Endothelial cell of umbilical vein (primary cell): Measurements from ENCODE around the gene GLI3. TPM values are rescaled to one million over a fixed set of nuclear protein-coding genes. Genes with fewer than 3 reads are reported as not detected.

Experiments used
- BruUV-seq: library from RNA; stranded (reverse); fragments of 400-500 nt; replicated peaks from 2 replicates; lab custom pipeline; 2021; lab: Mats Ljungman, UMichigan
- CTCF ChIA-PET: fragments of 300-600, 350-600 bp; sonication (Branson Sonifier 250); formaldehyde crosslinking; loops from one replicate; lab custom pipeline; 2021; ENCODE audit warnings: antibody characterized with exemption, inconsistent platforms; lab: Charles Lee
- POLR2A ChIA-PET: fragments of 300-600, 350-600 bp; sonication (Branson Sonifier 250); formaldehyde crosslinking; loops from one replicate; lab custom pipeline; 2021; ENCODE audit warnings: antibody characterized with exemption, inconsistent platforms; lab: Charles Lee
- DNase-seq: peaks from one replicate; pipeline ENCODE4 v3.0.0-alpha.2; 2011; ENCODE audit warnings: low read depth, low spot score
- FAIRE-seq: peaks from 2 replicates; lab custom pipeline; 2011; peaks lifted over from hg19 to GRCh38; lab: Jason Lieb, UNC
- H2AFZ ChIP-seq: 2 replicates; pipeline ENCODE4 v1.6.0; 2012; ENCODE audit warnings: low read depth, low read length, control low read depth, inconsistent platforms
- H3K27ac ChIP-seq: 2 replicates; pipeline ENCODE4 v1.5.1; 2011; ENCODE audit warnings: low read depth, mild to moderate bottlenecking, control low read depth, low read length, moderate library complexity; ENCODE audit not compliant: insufficient read depth
- H3K27me3 ChIP-seq, 2 experiments: 2 replicates each; pipeline versions ENCODE4 v1.6.0 to v1.6.1; 2011; ENCODE audit warnings: low read length in 2 of 2, mixed read lengths in 1 of 2; ENCODE audit not compliant: control insufficient read depth in 2 of 2, insufficient read depth in 2 of 2
- H3K36me3 ChIP-seq, 2 experiments: 2 replicates in 1 of 2; 3 replicates in 1 of 2; pipeline ENCODE4 v1.5.1; 2011; ENCODE audit warnings: low read length in 2 of 2, mild to moderate bottlenecking in 1 of 2, moderate library complexity in 1 of 2; ENCODE audit not compliant: control insufficient read depth in 2 of 2, insufficient read depth in 2 of 2; ENCODE audit errors: extremely low read depth in 1 of 2
- H3K4me1 ChIP-seq: 3 replicates; pipeline ENCODE4 v1.5.1; 2011; ENCODE audit warnings: mild to moderate bottlenecking, low read length; ENCODE audit not compliant: control insufficient read depth, insufficient read depth; ENCODE audit errors: extremely low read depth
- H3K4me2 ChIP-seq: 2 replicates; pipeline ENCODE4 v1.6.1; 2011; ENCODE audit warnings: low read length, control low read depth, mixed read lengths; ENCODE audit not compliant: insufficient read depth
- H3K4me3 ChIP-seq, 3 experiments: fragments of 200-600 bp in 1 of 3; sonication (generic), shearing (Covaris generic) in 1 of 3; replicated peaks in 1 of 3; 2 replicates each; pipeline ENCODE4 v1.5.1; 2011 to 2016; ENCODE audit warnings: control low read depth in 3 of 3, low read length in 3 of 3, mild to moderate bottlenecking in 2 of 3, inconsistent platforms in 1 of 3, low read depth in 1 of 3, moderate library complexity in 1 of 3; ENCODE audit not compliant: insufficient read depth in 1 of 3
- H3K79me2 ChIP-seq: 2 replicates; pipeline ENCODE4 v1.6.0; 2012; ENCODE audit warnings: low read length, inconsistent platforms; ENCODE audit not compliant: control insufficient read depth, insufficient read depth
- H3K9ac ChIP-seq: replicated peaks from 2 replicates; pipeline ENCODE3; 2011; ENCODE audit warnings: low read length, control low read depth; ENCODE audit not compliant: insufficient read depth; ENCODE audit errors: extremely low read depth
- H3K9me1 ChIP-seq: replicated peaks from 3 replicates; pipeline ENCODE4 v1.6.0; 2011; ENCODE audit warnings: mild to moderate bottlenecking, low read length; ENCODE audit not compliant: control insufficient read depth, insufficient read depth; ENCODE audit errors: extremely low read depth
- H3K9me3 ChIP-seq: replicated peaks from 2 replicates; pipeline ENCODE4 v1.5.1; 2012; ENCODE audit warnings: low read length, inconsistent platforms; ENCODE audit not compliant: control insufficient read depth, insufficient read depth
- H4K20me1 ChIP-seq: replicated peaks from 2 replicates; pipeline ENCODE3; 2011; ENCODE audit warnings: mild to moderate bottlenecking, low read length; ENCODE audit not compliant: control insufficient read depth, insufficient read depth; ENCODE audit errors: extremely low read depth
- CTCF ChIP-seq, 2 donors: IDR thresholded peaks; 1 replicate in 1 of 2; 2 replicates in 1 of 2; pipeline ENCODE4 v1.5.1; 2011; ENCODE audit warnings: low read length in 2 of 2, mild to moderate bottlenecking in 2 of 2, moderate library complexity in 2 of 2, control low read depth in 1 of 2, inconsistent platforms in 1 of 2, low read depth in 1 of 2; ENCODE audit not compliant: insufficient read depth in 1 of 2; ENCODE audit errors: extremely low read depth in 1 of 2
- EZH2 ChIP-seq: IDR thresholded peaks from 2 replicates; pipeline ENCODE4 v1.6.1; 2012; ENCODE audit warnings: borderline replicate concordance, low read depth, mild to moderate bottlenecking, moderate library complexity, low read length, inconsistent platforms; ENCODE audit not compliant: severe bottlenecking
- FOS ChIP-seq: IDR thresholded peaks from 2 replicates; pipeline ENCODE4 v1.6.1; 2011; ENCODE audit warnings: mild to moderate bottlenecking, low read length, moderate library complexity, borderline replicate concordance; ENCODE audit not compliant: insufficient read depth
- GATA2 ChIP-seq: IDR thresholded peaks from 2 replicates; pipeline ENCODE4 v1.7.0; 2011; ENCODE audit warnings: low read depth, mild to moderate bottlenecking, moderate library complexity, mixed read lengths, low read length; ENCODE audit not compliant: insufficient read length, insufficient read depth
- JUN ChIP-seq: IDR thresholded peaks from 2 replicates; pipeline ENCODE4 v1.6.1; 2011; ENCODE audit warnings: borderline replicate concordance, low read depth; ENCODE audit not compliant: insufficient read length, insufficient read depth
- MAX ChIP-seq: IDR thresholded peaks from 2 replicates; pipeline ENCODE4 v1.6.1; 2011; ENCODE audit not compliant: insufficient read depth, insufficient read length
- MYC ChIP-seq: IDR thresholded peaks from one replicate; pipeline ENCODE4 v1.6.1; 2011; ENCODE audit warnings: mild to moderate bottlenecking, low read depth, low read length
- POLR2A ChIP-seq: IDR thresholded peaks from 2 replicates; pipeline ENCODE4 v1.6.1; 2012; ENCODE audit warnings: low read depth, mild to moderate bottlenecking, control low read depth, low read length
- POLR2AphosphoS5 ChIP-seq: IDR thresholded peaks from 2 replicates; pipeline ENCODE4 v1.6.1; 2012; ENCODE audit warnings: low read depth, mild to moderate bottlenecking, control low read depth, low read length, moderate library complexity; ENCODE audit not compliant: insufficient read depth
- dilution Hi-C: fragments of 300-500 bp; cut with MboI; formaldehyde crosslinking; loops from one replicate; pipeline ENCODE4 v1.15.0; 2019; ENCODE audit warnings: low sequenced_read_pairs; ENCODE audit not compliant: extremely low pct_ligation_motif_present
- intact Hi-C: fragments of 100-400 bp; cut with micrococcal nuclease; formaldehyde crosslinking; loops from one replicate; pipeline ENCODE4 v1.10.0; 2022
- polyA plus RNA-seq, 4 experiments: library from polyadenylated mRNA; depleted of rRNA in 3 of 4; stranded (reverse) in 3 of 4; unstranded in 1 of 4; fragments of >200 nt; gene quantifications; 2 replicates each; pipeline versions ENCODE4 v1.2.1 to v1.2.3, GENCODE V29; 2011 to 2012; ENCODE audit warnings: missing spikeins in 1 of 4
- total RNA-seq: library from RNA; stranded (reverse); gene quantifications from 2 replicates; pipeline ENCODE4 v1.2.3, GENCODE V29; 2021

Gene GLI3
- total and polyA plus RNA-seq, 2 donors (not counting 3 experiments of a cell fraction or from before 2014, with no cell fraction given) = 6.0 to 24.9 TPM

DNA sequence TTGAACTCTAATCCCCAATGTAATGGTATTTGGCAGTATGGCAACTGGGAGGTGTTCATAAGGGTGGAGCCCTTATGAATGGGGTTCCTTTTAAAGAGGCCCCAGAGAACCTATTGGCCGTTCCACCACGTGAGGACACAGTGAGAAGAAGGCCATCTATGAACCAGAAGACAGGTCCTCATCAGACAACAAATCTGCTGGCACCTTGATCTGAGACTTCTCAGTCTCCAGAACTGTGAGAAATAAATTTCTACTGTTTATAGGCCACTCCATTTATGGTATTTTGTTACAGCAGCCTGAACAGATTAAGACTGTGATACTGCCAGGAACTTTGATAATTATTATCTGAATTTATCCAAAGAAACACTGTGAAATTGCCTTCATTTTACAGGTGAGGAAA, 132.3 kb downstream of the GLI3 start:
- no peak for TF ChIP-seq JUN
- TF ChIP-seq POLR2A = no peak
- no peak for TF ChIP-seq EZH2
- TF ChIP-seq MYC = no peak
- TF ChIP-seq GATA2 = no peak
- TF ChIP-seq MAX = no peak
- no peak for TF ChIP-seq CTCF (IDR thresholded peaks at IDR 0.05; ENCODE audit: extremely low read depth in 1 of 2, insufficient read depth in 1 of 2, low read depth in 1 of 2, low read length in 2 of 2)
- no peak for TF ChIP-seq POLR2AphosphoS5
- TF ChIP-seq FOS = no peak
- no peaks in the 10 kb centered on the region for H3K79me2 ChIP-seq
- peaks cover 7% of the 10 kb centered on the region for H3K4me1 ChIP-seq
- H3K9me3 ChIP-seq = no peaks in the 10 kb centered on the region
- no peak overlapping the region for H3K9ac ChIP-seq
- POLR2A ChIA-PET = no interaction called here
- no peak overlapping the region for H3K4me2 ChIP-seq
- FAIRE-seq (no peak), DNase-seq (no peak)
- H3K4me3 ChIP-seq = no peak overlapping the region
- BruUV-seq = no TSS peak
- intact Hi-C loops (loop anchor here (5.0 kb wide), 1 partner anchor 133 kb away; the partner anchor contains the start of gene GLI3), dilution Hi-C loops (no loop called here)
- H2AFZ ChIP-seq = no peak overlapping the region
- no peak overlapping the region for H3K27ac ChIP-seq
- CTCF ChIA-PET = no interaction called here
- no peaks in the 10 kb centered on the region for H3K36me3 ChIP-seq
- H4K20me1 ChIP-seq = no peaks in the 10 kb centered on the region
- H3K27me3 ChIP-seq = no peaks in the 10 kb centered on the region
- no peaks in the 10 kb centered on the region for H3K9me1 ChIP-seq
